Stimulated activated CD8-positive, alpha-beta memory T cell treated with anti-CD3 and anti-CD28 coated beads, Interleukin-12 subunit alpha, Interleukin-12 subunit beta, amount 100 ng/mL, for 24 hours (primary cell): ENCODE measurements around the gene ZBTB20.
"Not testable (repeated sequence)": the region's sequence is repeated elsewhere in the genome, so short reads cannot be mapped to it uniquely, and the experiment has no call there.

Experiments used
- DNase-seq: peaks from one replicate; pipeline ENCODE4 v3.0.0-alpha.2; 2020; ENCODE audit errors: extremely low read depth

Gene ZBTB20

GRCh38 chr3:115146418-115147328 lies at the start of gene ZBTB20:
TSS of gene ZBTB20 (minus strand) at chr3:115147288.
- DNase-seq: peak; percentile 31

DNA sequence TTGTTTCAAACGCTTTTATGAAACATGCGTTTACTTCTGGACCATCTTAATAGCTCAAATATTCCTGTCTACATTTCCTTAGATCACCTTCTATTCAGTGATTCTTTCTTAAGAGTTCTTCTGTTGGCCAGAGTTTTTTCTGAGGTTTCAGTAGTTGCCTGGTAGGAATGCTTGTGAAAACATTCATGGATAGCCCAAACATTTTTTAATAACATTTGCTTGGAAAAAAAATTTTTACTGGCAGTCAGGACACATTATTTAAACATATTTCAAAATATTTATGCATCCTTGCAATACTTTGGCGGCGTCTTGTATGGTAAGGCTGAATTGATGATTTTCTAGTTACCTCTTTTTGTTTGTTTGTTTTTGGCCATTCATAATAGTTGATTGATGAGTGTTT lies 47.4 kb upstream of the ZBTB20 start:
- no peak for DNase-seq

DNA sequence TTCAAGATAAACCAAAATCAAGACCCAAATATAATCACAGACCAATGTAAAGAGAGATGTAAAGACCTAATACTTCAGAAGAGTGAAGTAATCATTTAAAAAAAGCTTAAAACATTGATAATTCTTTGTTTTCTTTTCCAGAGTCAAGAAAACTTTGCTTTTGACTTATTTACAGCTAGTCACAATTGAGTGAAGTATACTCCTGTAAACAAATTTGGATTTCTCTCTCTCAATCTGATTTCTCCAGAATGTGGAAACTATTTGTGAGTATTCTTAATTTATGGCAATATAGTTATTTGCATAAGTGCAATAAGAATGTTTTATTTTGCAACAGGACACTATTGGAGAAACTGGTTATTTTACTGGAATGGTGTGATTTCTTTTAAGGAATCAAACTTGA lies 43.7 kb upstream of the ZBTB20 start:
- no peak for DNase-seq

DNA sequence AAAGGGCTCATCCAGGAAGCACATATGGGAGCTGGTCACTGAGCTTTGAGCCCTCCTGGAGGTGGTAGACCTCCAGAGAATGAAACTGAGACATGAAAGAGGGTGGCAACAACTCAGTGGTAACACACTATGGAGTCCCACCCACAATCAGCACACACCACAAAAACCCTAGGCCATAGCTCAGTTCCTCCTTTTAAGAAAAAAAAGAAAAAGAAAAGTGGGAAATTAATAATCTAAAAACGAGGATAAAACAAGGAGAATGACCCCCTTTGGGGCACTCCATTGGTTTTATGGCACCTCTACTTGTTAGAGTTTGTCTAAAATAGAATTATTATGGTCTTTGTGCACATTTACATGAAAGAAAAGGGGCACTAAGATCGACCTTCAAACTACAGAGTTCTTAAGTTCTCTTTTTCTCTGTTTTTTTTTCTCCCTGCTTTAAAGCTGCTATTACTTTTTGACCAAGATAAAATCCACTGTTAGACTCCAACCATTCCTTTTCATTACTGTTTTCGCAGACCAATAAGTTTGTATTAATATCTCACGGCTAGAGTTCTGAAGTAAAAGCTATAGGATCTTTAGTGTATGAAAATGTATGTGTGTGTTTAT lies 40.2 kb upstream of the ZBTB20 start:
- no peak for DNase-seq

- DNase-seq: no peak
Measured at GRCh38 chr3:115186351-115187148, 39.5 kb upstream of the ZBTB20 start.

DNA sequence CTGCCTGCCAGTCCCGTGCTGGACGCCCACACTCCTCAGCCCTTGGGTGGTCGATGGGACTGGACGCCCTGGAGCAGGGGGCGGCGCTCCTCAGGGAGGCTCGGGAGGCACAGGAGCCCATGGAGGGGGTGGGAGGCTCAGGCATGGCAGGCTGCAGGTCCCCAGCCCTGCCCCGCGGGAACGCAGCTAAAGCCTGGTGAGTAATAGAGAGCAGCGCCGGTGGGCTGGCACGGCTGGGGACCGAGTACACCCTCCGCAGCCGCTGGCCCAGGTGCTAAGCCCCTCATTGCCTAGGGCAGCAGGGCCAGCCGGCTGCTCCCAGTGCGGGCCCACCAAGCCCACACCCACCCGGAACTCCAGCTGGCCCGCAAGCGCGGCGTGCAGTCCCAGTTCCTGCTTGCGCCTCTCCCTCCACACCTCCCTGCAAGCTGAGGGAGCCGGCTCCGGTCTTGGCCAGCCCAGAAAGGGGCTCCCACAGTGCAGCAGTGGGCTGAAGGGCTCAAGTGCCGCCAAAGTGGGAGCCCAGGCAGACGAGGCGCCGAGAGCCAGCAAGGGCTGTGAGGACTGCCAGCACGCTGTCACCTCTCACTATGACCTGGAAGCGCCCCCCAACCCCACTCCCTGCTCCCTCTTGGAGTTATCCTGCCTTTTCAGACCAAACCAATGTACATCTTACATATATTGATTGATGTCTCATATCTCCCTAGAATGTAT lies 37.9 kb upstream of the ZBTB20 start:
- DNase-seq: not testable (repeated sequence)

- DNase-seq: not testable (repeated sequence)
Measured at GRCh38 chr3:115178930-115179329, 31.8 kb upstream of the ZBTB20 start.

DNA sequence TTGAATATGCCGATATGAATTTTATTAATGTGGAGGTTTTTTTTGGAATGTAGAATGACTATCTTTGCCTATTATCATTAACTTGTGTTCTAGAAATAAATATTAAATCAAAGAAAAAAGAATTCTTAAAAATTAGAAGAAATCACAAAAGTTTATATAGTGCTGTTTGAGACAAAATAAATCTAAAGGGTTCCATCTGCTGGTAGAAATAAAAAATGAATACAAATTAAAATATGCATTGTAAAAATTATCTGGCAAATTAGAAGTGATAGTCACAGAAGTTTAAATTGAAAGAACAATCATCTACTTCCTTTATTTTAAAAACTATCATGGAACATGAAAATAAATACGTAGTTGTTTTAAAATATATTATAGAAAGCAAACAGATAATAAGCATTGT lies 22.7 kb upstream of the ZBTB20 start:
- DNase-seq: no peak

DNA sequence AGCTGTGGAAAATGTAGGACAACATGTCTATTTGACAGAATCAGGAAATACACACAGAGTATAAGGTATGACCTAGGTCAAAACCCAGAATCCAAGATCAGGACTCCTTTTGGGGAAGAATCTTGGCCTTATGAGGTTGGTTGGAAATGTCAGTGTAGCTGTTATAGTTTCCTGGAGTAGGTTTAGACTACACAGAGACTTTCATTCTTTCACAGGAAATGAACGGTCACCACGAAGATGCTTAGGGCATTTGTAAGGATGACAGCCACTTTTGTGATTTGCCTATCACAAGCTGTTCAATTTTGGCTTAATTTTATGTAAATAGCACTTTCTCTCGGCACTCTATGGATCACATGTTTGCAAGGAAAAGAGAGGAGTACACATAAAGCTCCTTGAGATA lies 18.6 kb upstream of the ZBTB20 start:
- DNase-seq: no peak

DNA sequence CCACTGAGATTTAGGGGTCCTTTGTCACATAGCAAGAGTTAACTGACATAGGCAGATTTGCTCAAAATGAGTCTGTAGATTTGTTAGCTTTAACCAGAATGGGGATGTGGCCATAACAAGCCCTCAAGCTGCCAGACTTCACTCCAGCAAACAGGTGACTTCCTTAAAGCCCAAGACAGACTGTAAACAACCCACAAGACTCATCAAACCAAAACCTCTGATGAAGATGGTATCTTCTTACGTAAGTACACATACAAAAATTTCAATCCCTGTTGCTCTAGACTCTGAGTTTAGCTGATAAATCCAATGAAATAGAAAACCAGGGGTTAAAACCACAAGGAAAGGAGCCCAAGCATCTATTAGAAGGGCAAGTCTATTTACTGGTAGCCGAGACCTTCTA lies 18.2 kb upstream of the ZBTB20 start:
- DNase-seq: no peak

DNA sequence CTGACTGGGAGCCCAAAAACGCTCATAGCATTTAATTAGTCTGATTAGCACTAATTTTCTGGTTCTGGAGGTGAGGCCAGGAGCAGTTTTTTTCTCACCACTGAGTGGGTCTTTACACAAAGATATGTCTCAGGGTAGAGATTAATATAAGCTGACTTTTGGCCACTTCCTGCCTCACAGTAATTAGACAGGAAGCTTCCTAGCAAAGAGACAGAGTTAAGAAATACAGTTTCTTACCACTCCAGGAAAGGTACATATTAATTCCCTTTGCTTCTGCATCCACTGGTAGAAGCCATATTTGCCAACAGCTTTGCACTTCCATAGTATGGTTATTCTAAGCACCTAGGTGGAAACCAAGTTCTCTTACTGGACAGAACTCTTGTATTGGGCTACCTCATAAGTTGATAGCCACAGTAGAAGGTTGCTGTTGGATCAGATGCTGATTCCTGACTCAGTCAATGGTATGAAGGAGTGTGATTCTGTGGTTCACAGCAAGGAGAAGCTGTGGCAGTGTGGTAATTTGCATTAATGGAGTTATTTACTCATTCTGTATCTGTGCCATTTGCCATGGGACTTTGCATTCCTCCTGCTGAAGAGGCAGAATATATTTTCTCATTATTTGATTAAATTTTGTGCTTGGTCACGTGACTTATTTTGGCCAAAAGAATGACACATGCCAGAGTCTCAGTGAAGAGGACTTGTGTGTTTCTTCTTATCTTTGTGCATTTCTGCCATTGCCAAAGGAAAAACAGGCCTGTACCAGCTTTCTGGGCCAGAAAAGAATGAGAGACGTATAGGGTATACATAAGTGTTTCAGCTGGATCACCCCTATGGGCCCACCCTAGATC lies 17.5 kb upstream of the ZBTB20 start:
- no peak for DNase-seq

- DNase-seq: no peak
Measured at GRCh38 chr3:115162759-115163158, 15.7 kb upstream of the ZBTB20 start.

DNA sequence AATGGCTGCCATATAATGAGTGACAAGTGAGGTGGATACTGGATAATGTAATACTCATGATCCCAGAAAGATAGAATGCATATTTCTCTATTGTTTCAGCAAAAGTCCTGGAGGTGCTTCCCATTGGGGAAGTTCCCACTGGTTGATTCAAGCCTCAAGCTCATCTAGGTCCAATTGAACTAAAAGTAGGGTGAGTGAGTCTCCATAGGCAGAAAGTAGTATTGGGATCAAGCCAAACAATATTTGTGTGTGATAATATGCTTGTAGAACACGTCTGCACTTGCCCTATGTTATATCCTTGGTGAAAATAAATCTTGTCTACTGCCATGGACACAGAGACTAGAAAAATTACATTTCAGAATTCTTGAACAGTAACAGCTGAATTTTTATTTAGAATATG lies 14.8 kb upstream of the ZBTB20 start:
- DNase-seq: no peak

DNA sequence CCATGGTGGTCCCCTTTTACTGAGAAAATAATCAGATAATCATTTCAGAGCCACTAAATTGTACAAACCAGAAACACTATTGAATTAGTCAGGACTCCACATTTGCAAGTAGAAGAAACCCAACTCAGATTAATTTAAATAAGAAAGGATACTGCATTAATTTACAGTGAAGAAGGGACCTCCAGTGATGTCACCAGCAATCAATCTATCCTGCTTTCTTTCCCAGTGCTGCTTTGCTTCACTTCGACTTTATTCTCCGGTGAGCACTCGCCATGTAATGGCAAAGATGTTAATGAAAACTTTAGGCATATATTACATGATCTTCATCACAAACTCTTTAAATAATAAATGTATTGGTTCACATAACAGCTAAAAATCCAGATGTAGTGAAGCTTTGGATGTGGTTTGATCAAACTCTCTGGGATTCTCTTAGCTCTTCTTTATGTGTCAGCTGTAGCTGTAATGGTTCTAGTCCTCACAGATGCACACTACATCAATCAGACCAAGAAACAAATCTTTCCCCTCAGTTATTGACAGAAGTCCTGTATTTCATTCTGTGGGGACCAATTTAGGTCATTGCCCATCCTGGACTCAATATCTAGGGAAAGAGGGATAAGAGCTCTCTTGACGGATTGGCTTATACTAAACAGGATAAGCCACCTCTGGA lies 14.2 kb upstream of the ZBTB20 start:
- no peak for DNase-seq

DNA sequence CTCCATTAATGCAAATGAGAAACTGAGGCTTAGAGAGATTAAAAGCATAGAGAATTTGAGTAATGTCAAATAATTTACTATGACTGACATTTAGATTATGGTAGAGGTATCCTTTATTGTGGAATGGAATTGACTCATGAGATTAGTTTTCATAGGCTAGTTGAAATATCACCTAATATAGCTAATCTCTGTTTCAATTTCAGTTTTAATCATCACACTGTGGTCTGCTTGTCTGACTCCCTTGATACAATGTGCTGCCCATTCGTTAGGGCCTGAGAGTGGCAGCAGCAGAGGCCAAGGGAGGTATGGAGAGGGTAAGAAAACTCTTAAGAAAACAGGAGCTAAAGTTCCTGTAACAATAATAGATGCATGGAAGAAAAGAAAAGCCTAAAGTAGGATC lies 13.2 kb upstream of the ZBTB20 start:
- no peak for DNase-seq

- DNase-seq: no peak
Measured at GRCh38 chr3:115156046-115156654, 9.1 kb upstream of the ZBTB20 start.

DNA sequence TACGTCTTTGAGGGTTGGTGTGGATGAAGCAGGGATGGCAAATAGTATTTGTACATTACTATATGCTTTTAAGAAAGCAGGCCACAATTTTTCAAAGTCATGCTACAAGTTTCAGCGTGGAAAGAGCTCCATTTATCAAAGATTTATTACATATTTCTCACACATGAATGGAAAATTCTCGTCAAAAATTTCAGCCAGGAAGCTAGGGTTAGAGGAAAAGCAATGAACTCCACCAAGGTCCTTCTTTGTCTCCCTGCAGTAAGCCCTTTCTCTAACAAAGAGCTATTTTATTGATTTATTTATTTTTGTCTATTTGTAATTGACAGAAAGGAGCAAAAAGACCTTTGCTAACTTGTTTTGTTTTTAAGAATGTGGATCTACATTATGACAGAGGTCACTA lies 7.5 kb upstream of the ZBTB20 start:
- no peak for DNase-seq

DNA sequence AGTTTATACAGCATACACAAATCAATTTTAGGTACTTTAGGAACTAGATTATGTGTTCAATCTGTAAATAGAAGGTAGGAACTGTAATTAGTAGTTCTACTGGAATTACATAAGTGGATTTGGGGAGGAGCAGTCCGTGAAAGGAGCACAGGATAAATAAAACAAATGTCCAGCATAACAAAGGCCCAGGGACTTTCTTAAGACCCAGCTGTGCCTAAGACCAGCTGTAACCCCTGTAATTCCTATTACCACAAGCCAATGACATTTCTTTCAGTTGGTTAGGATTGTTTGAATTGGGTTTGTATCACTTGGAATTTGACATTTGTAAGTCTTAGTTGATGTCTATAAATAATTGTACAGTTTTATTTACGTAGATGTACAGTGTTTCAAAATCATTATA lies 4.8 kb upstream of the ZBTB20 start:
- DNase-seq: no peak

DNA sequence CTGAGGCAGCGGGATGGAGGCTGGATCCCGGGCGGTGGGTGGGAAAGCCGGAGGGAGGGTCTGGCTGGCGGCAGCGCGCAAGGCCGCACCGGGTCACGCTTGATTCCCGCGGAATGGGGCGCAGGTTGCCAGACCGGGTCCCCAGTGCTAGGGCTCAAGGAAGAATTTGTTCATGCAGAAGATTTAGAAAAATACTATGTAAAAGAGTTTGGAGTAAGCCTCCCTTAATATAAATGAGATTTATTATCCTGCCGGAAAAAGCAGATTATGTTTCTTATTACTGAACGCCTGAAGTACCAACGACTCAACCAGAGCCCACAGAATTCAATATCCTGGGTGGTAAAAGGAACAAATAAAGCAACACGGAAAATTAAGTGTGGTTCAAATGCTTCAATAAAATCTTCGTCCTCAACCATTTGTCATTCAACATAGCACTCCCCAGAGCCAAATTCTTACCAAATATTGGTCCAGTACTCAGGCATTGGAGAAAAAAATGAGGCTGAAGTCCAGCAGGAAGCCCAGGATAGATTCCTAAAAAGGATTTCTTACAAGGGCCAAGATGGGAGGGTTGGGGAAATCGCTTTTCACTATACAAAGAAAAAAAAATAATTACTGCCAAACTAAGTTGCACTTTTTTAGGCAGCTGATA lies 1.2 kb upstream of the ZBTB20 start:
- no peak for DNase-seq
